Superior temporal gyrus (tissue), 1 donor: ENCODE measurements around the gene MYADML2.

ENCODE experiments used
- DNase-seq: peaks from one replicate; pipeline ENCODE4 v3.0.0-alpha.2; 2016; ENCODE audit errors: extremely low spot score

Gene MYADML2

GRCh38 chr17:81939881-81940385 lies 7.1 kb downstream of the MYADML2 start:
- DNase-seq = peak; percentile 63

- DNase-seq = no peak
These were observed 7.8 kb downstream of the MYADML2 start for GRCh38 chr17:81939218-81939617.

GRCh38 chr17:81935709-81936084 lies 11.3 kb downstream of the MYADML2 start:
- DNase-seq = no peak

- DNase-seq = no peak
These were observed 12.0 kb downstream of the MYADML2 start for GRCh38 chr17:81934850-81935708.

GRCh38 chr17:81934098-81934757 lies 12.8 kb downstream of the MYADML2 start:
- no peak for DNase-seq

GRCh38 chr17:81933178-81933699 lies 13.8 kb downstream of the MYADML2 start:
- no peak for DNase-seq

- DNase-seq = no peak
These were observed 14.6 kb downstream of the MYADML2 start for GRCh38 chr17:81932333-81932983.

- no peak for DNase-seq
These were observed 15.3 kb downstream of the MYADML2 start for GRCh38 chr17:81931557-81932332.

- DNase-seq = no peak
These were observed 15.9 kb downstream of the MYADML2 start for GRCh38 chr17:81931189-81931556.

- no peak for DNase-seq
These were observed 16.6 kb downstream of the MYADML2 start for GRCh38 chr17:81930142-81931125.

GRCh38 chr17:81929253-81930141 lies 17.5 kb downstream of the MYADML2 start:
- no peak for DNase-seq

- no peak for DNase-seq
These were observed 18.3 kb downstream of the MYADML2 start for GRCh38 chr17:81928544-81929252.

GRCh38 chr17:81927653-81928543 lies 19.1 kb downstream of the MYADML2 start, which contains the start of gene MAFG:
Gene MAFG, minus strand, starts transcription at chr17:81927735. Its CDS starts 4,550 bp downstream, at chr17:81923185.
- peak; percentile 96 for DNase-seq

GRCh38 chr17:81927152-81927652 lies 19.8 kb downstream of the MYADML2 start:
- no peak for DNase-seq

GRCh38 chr17:81926451-81927151 lies 20.4 kb downstream of the MYADML2 start:
- no peak for DNase-seq

GRCh38 chr17:81925860-81926450 lies 21.1 kb downstream of the MYADML2 start:
- no peak for DNase-seq
